Thyroid gland (tissue), 4 donors: Measurements from ENCODE around the gene URB1. TPM values are rescaled to one million over a fixed set of nuclear protein-coding genes. Genes with fewer than 3 reads are reported as not detected.
A peak's percentile ranks its signal among the peaks of the same experiment; 100 is the strongest.

Experiments used
- DNase-seq, 2 donors: peaks; one replicate each; pipeline ENCODE4 v3.0.0-alpha.2; 2019
- H3K27ac ChIP-seq, 3 donors: fragments of 200-600 bp; sonication (generic); 1 replicate in 2 of 3; 2 replicates in 1 of 3; pipeline ENCODE4 v1.5.1; 2016 to 2019; ENCODE audit warnings: mild to moderate bottlenecking in 1 of 3, moderate library complexity in 1 of 3
- H3K27me3 ChIP-seq: fragments of 200-600 bp; sonication (generic); one replicate; pipeline ENCODE4 v1.5.1; 2019
- H3K36me3 ChIP-seq, 2 donors: fragments of 200-600 bp; sonication (generic); one replicate each; pipeline ENCODE4 v1.5.1; 2016 to 2019
- H3K4me1 ChIP-seq, 2 donors: fragments of 200-600 bp; sonication (generic); one replicate each; pipeline ENCODE4 v1.5.1; 2017 to 2019
- H3K4me3 ChIP-seq, 3 donors: fragments of 200-600 bp; sonication (generic); replicated peaks in 1 of 3; 1 replicate in 2 of 3; 2 replicates in 1 of 3; pipeline ENCODE4 v1.5.1; 2016; ENCODE audit warnings: mild to moderate bottlenecking in 1 of 3
- H3K9me3 ChIP-seq: fragments of 200-600 bp; sonication (generic); one replicate; pipeline ENCODE4 v1.5.1; 2017
- CTCF ChIP-seq, 6 experiments: fragments of 200-600 bp in 3 of 6; fragments of 450-650 bp in 3 of 6; sonication (generic) in 3 of 6; IDR thresholded peaks; one replicate each; pipeline ENCODE4 v1.5.1; 2016 to 2019; ENCODE audit warnings: antibody characterized with exemption in 6 of 6, mild to moderate bottlenecking in 2 of 6, inconsistent platforms in 1 of 6, moderate library complexity in 1 of 6
- POLR2A ChIP-seq, 2 donors: fragments of 450-650 bp; IDR thresholded peaks; one replicate each; pipeline ENCODE4 v1.6.1; 2017; ENCODE audit warnings: antibody characterized with exemption in 2 of 2, mild to moderate bottlenecking in 2 of 2, moderate library complexity in 1 of 2
- WGBS, 2 donors: methylation state at CpG; one replicate each; pipeline ENCODE4 v1.1.5; 2017; 5-methylcytosine and 5-hydroxymethylcytosine counted together
- intact Hi-C: fragments of 100-400 bp; cut with DNase I; formaldehyde crosslinking; loops from one replicate; pipeline ENCODE4 v1.15.1; 2023
- total RNA-seq, 4 donors: library from RNA; depleted of rRNA; stranded (reverse); fragments of >200 nt; gene quantifications; one replicate each; pipeline ENCODE4 v1.2.3, GENCODE V29; 2016

The URB1 gene
- total RNA-seq, 4 donors from 2014 or later: 13.6 to 23.9 (median 15.8) TPM

- TF ChIP-seq POLR2A (IDR thresholded peaks at IDR 0.05) (no peak), CTCF (IDR thresholded peaks at IDR 0.05) (peak in 4 of 6 experiments; percentile 13 to 35 (median 26))
- no peak overlapping the region for H3K4me3 ChIP-seq
- WGBS, 2 donors: 76 to 81% methylated on average over 8 of the region's 8 CpGs
- peak in 1 of 2 donors; percentile 13 for DNase-seq
- H3K27me3 ChIP-seq: no peaks in the 10 kb centered on the region
- intact Hi-C loops: no loop called here
- peak overlapping the region; percentile 98 to 99 (median 98) for H3K27ac ChIP-seq
- peaks cover 23 to 46% of the 10 kb centered on the region in 2 donors for H3K4me1 ChIP-seq
- no peaks in the 10 kb centered on the region for H3K36me3 ChIP-seq
- no peaks in the 10 kb centered on the region for H3K9me3 ChIP-seq
Observed at GRCh38 chr21:32414579-32415358, 22.0 kb upstream of the URB1 start.

- peak; percentile 72 to 81 for DNase-seq
- WGBS, 2 donors: 65 to 72% methylated on average over 6 to 7 of the region's 7 CpGs
- H3K9me3 ChIP-seq: no peaks in the 10 kb centered on the region
- H3K4me1 ChIP-seq: peaks cover 23 to 46% of the 10 kb centered on the region in 2 donors
- intact Hi-C loops: no loop called here
- TF ChIP-seq CTCF (IDR thresholded peaks at IDR 0.05) (no peak), POLR2A (IDR thresholded peaks at IDR 0.05) (peak in 1 of 2 donors; percentile 12)
- H3K27ac ChIP-seq: peak overlapping the region; percentile 98 to 99 (median 98)
- H3K36me3 ChIP-seq: no peaks in the 10 kb centered on the region
- H3K27me3 ChIP-seq: no peaks in the 10 kb centered on the region
- H3K4me3 ChIP-seq: peak overlapping the region in 1 of 3 donors; percentile 78
Observed at GRCh38 chr21:32413697-32414578, 21.1 kb upstream of the URB1 start.

- 21 to 24% methylated on average over 18 to 32 of the region's 32 CpGs for WGBS, 2 donors
- no peaks in the 10 kb centered on the region for H3K27me3 ChIP-seq
- DNase-seq: peak; percentile 46 to 54
- peak overlapping the region; percentile 98 to 99 (median 98) for H3K27ac ChIP-seq
- H3K4me1 ChIP-seq: peaks cover 23 to 46% of the 10 kb centered on the region in 2 donors
- intact Hi-C loops: no loop called here
- peak overlapping the region; percentile 26 to 78 (median 34) for H3K4me3 ChIP-seq
- H3K9me3 ChIP-seq: no peaks in the 10 kb centered on the region
- no peak for TF ChIP-seq POLR2A (IDR thresholded peaks at IDR 0.05)
- no peaks in the 10 kb centered on the region for H3K36me3 ChIP-seq
Observed at GRCh38 chr21:32413015-32413504, 20.2 kb upstream of the URB1 start.

- H3K27me3 ChIP-seq: no peaks in the 10 kb centered on the region
- WGBS, 2 donors: 0 to 4% methylated on average over 4 to 5 of the region's 104 CpGs
- peak; percentile 72 to 73 for DNase-seq
- TF ChIP-seq CTCF (IDR thresholded peaks at IDR 0.05) (peak in 3 of 6 experiments; percentile 31 to 41 (median 39)), POLR2A (IDR thresholded peaks at IDR 0.05) (peak in 1 of 2 donors; percentile 52)
- peak within 1 kb of the TSS; percentile 98 to 99 (median 98) for H3K27ac ChIP-seq
- H3K4me3 ChIP-seq: peak within 1 kb of the TSS; percentile 26 to 78 (median 34)
- peaks cover 23 to 46% of the 10 kb centered on the region in 2 donors for H3K4me1 ChIP-seq
- no peaks in the 10 kb centered on the region for H3K36me3 ChIP-seq
- H3K9me3 ChIP-seq: no peaks in the 10 kb centered on the region
- intact Hi-C loops: no loop called here
Observed at GRCh38 chr21:32412162-32413014, 19.6 kb upstream of the URB1 start, which contains the start of gene EVA1C. EVA1C (plus strand) TSS chr21:32412706; CDS start chr21:32412854, 148 bp downstream.
